ENCODE measurements around the gene PAWR. TPM values are rescaled to one million over a fixed set of nuclear protein-coding genes. Genes with fewer than 3 reads are reported as not detected.

Gene PAWR
- total and polyA plus RNA-seq, 10 of the 15 experiments (the other 5 are each of a cell fraction or from before 2014, with no cell fraction given) = 8.1 to 70.6 (median 24.2) TPM

DNA sequence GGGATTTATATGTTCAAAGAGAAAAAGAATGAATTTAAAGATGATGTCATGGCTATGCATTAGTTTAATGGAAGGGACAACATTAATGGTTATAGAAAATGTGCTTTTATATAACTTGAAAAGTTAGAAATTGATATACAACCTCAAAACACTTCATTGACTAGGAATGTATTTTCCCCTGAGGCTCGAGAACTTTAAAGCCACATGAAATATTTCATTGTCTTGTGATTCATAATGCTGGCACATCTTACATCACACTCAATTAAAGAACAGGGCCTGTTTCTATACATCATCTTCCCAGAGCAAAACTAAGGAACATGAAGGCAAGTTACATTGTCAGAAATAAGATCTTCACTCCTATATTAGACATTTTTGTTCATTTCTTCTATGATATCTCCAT is 35.2 kb upstream of the PAWR start:
- intact Hi-C loops (cut with micrococcal nuclease; ENCODE audit: unreplicated experiment) = no loop called here
- ChIA-PET SMC1A (ENCODE audit: uncharacterized antibody, unreplicated experiment) (interaction anchor here (1.3 kb wide), 2 partner anchors 11 to 33 kb away, joined by 3 to 4 read pairs; no protein-coding TSS in a partner anchor), RAD21 (ENCODE audit: unreplicated experiment) (no interaction called here), POLR2A (no interaction called here), CTCF (interaction anchor here (1.0 kb wide), 1 partner anchor 24 kb away, joined by 3 read pairs; no protein-coding TSS in a partner anchor)
- Histone ChIP-seq H3K27me3 (replicated peaks in 1 of 2; ENCODE audit: control insufficient read depth in 2 of 2, insufficient read depth in 2 of 2, low read length in 1 of 2) (no peaks in the 10 kb centered on the region), H2AFZ (ENCODE audit: control insufficient read depth, low read depth, low read length) (no peak overlapping the region), H4K20me1 (ENCODE audit: control insufficient read depth, insufficient read depth) (peaks cover 3% of the 10 kb centered on the region; the same call in 1 of the 2 replicates), H3K4me1 (ENCODE audit: control insufficient read depth, insufficient read depth, low read length) (no peaks in the 10 kb centered on the region), H3K9ac (ENCODE audit: control insufficient read depth, insufficient read depth, low read length) (no peak overlapping the region), H3K4me3 (no peak overlapping the region), H3K9me3 (replicated peaks; ENCODE audit: control insufficient read depth, insufficient read depth, low read length) (no peaks in the 10 kb centered on the region), H3K36me3 (ENCODE audit: control insufficient read depth in 2 of 2, insufficient read depth in 2 of 2, low read length in 1 of 2) (no peaks in the 10 kb centered on the region), H3K79me2 (ENCODE audit: control insufficient read depth, insufficient read depth, low read length) (no peaks in the 10 kb centered on the region), H3K4me2 (ENCODE audit: control insufficient read depth, insufficient read depth) (no peak overlapping the region), H3K27ac (ENCODE audit: control insufficient read depth, insufficient read depth) (no peak overlapping the region)
- BruUV-seq (replicated peaks) = no TSS peak
- ATAC-seq = no peak
- in situ Hi-C loops (cut with MboI) = no loop called here
- FAIRE-seq = no peak
- DNase-seq (ENCODE audit: low read depth, low spot score) = no peak
- 0% methylated on average over 1 of the region's 1 CpG for WGBS (ENCODE audit: insufficient coverage, insufficient replicate concordance, low lambda C conversion rate, missing lambda C conversion rate)
- TF ChIP-seq CREB1 (IDR thresholded peaks at IDR 0.05; ENCODE audit: low read depth) (no peak), ATF7 (IDR thresholded peaks at IDR 0.05; ENCODE audit: low read depth) (no peak), SMAD5 (IDR thresholded peaks at IDR 0.05; ENCODE audit: low read depth) (no peak), ETV6 (conservative IDR thresholded peaks at IDR 0.05 in 1 of 2, IDR thresholded peaks at IDR 0.05 in 1 of 2; ENCODE audit: borderline replicate concordance in 1 of 2, low read depth in 1 of 2) (no peak), IKZF1 (conservative IDR thresholded peaks at IDR 0.05) (no peak), RELA (IDR thresholded peaks at IDR 0.05; ENCODE audit: borderline replicate concordance, partially characterized antibody) (no peak)
- TF ChIP-seq, protein P1, sequence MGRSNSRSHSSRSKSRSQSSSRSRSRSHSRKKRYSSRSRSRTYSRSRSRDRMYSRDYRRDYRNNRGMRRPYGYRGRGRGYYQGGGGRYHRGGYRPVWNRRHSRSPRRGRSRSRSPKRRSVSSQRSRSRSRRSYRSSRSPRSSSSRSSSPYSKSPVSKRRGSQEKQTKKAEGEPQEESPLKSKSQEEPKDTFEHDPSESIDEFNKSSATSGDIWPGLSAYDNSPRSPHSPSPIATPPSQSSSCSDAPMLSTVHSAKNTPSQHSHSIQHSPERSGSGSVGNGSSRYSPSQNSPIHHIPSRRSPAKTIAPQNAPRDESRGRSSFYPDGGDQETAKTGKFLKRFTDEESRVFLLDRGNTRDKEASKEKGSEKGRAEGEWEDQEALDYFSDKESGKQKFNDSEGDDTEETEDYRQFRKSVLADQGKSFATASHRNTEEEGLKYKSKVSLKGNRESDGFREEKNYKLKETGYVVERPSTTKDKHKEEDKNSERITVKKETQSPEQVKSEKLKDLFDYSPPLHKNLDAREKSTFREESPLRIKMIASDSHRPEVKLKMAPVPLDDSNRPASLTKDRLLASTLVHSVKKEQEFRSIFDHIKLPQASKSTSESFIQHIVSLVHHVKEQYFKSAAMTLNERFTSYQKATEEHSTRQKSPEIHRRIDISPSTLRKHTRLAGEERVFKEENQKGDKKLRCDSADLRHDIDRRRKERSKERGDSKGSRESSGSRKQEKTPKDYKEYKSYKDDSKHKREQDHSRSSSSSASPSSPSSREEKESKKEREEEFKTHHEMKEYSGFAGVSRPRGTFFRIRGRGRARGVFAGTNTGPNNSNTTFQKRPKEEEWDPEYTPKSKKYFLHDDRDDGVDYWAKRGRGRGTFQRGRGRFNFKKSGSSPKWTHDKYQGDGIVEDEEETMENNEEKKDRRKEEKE (IDR thresholded peaks at IDR 0.05) = no peak
- TF ChIP-seq, protein P2, sequence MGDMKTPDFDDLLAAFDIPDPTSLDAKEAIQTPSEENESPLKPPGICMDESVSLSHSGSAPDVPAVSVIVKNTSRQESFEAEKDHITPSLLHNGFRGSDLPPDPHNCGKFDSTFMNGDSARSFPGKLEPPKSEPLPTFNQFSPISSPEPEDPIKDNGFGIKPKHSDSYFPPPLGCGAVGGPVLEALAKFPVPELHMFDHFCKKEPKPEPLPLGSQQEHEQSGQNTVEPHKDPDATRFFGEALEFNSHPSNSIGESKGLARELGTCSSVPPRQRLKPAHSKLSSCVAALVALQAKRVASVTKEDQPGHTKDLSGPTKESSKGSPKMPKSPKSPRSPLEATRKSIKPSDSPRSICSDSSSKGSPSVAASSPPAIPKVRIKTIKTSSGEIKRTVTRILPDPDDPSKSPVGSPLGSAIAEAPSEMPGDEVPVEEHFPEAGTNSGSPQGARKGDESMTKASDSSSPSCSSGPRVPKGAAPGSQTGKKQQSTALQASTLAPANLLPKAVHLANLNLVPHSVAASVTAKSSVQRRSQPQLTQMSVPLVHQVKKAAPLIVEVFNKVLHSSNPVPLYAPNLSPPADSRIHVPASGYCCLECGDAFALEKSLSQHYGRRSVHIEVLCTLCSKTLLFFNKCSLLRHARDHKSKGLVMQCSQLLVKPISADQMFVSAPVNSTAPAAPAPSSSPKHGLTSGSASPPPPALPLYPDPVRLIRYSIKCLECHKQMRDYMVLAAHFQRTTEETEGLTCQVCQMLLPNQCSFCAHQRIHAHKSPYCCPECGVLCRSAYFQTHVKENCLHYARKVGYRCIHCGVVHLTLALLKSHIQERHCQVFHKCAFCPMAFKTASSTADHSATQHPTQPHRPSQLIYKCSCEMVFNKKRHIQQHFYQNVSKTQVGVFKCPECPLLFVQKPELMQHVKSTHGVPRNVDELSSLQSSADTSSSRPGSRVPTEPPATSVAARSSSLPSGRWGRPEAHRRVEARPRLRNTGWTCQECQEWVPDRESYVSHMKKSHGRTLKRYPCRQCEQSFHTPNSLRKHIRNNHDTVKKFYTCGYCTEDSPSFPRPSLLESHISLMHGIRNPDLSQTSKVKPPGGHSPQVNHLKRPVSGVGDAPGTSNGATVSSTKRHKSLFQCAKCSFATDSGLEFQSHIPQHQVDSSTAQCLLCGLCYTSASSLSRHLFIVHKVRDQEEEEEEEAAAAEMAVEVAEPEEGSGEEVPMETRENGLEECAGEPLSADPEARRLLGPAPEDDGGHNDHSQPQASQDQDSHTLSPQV (IDR thresholded peaks at IDR 0.05) = no peak
- TF ChIP-seq, protein P3, sequence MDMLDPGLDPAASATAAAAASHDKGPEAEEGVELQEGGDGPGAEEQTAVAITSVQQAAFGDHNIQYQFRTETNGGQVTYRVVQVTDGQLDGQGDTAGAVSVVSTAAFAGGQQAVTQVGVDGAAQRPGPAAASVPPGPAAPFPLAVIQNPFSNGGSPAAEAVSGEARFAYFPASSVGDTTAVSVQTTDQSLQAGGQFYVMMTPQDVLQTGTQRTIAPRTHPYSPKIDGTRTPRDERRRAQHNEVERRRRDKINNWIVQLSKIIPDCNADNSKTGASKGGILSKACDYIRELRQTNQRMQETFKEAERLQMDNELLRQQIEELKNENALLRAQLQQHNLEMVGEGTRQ (IDR thresholded peaks at IDR 0.05; ENCODE audit: borderline replicate concordance, low read depth, low read length) = no peak
- TF ChIP-seq, protein P4, sequence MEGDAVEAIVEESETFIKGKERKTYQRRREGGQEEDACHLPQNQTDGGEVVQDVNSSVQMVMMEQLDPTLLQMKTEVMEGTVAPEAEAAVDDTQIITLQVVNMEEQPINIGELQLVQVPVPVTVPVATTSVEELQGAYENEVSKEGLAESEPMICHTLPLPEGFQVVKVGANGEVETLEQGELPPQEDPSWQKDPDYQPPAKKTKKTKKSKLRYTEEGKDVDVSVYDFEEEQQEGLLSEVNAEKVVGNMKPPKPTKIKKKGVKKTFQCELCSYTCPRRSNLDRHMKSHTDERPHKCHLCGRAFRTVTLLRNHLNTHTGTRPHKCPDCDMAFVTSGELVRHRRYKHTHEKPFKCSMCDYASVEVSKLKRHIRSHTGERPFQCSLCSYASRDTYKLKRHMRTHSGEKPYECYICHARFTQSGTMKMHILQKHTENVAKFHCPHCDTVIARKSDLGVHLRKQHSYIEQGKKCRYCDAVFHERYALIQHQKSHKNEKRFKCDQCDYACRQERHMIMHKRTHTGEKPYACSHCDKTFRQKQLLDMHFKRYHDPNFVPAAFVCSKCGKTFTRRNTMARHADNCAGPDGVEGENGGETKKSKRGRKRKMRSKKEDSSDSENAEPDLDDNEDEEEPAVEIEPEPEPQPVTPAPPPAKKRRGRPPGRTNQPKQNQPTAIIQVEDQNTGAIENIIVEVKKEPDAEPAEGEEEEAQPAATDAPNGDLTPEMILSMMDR (IDR thresholded peaks at IDR 0.05 in 2 of 3, conservative IDR thresholded peaks at IDR 0.05 in 1 of 3; ENCODE audit: control insufficient read depth in 2 of 3, extremely low read depth in 1 of 3, insufficient read depth in 1 of 3, low read depth in 3 of 3, low read length in 3 of 3) = no peak
- TF ChIP-seq, protein P5, sequence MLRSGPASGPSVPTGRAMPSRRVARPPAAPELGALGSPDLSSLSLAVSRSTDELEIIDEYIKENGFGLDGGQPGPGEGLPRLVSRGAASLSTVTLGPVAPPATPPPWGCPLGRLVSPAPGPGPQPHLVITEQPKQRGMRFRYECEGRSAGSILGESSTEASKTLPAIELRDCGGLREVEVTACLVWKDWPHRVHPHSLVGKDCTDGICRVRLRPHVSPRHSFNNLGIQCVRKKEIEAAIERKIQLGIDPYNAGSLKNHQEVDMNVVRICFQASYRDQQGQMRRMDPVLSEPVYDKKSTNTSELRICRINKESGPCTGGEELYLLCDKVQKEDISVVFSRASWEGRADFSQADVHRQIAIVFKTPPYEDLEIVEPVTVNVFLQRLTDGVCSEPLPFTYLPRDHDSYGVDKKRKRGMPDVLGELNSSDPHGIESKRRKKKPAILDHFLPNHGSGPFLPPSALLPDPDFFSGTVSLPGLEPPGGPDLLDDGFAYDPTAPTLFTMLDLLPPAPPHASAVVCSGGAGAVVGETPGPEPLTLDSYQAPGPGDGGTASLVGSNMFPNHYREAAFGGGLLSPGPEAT (IDR thresholded peaks at IDR 0.05; ENCODE audit: low read depth) = no peak
